Measurements from ENCODE around the gene SLC25A5.
A peak's percentile ranks its signal among the peaks of the same experiment; 100 is the strongest.
"Not testable (repeated sequence)": the region's sequence is repeated elsewhere in the genome, so short reads cannot be mapped to it uniquely, and the experiment has no call there.

Gene SLC25A5

GRCh38 chrX:119467842-119468550 is at the start of gene SLC25A5:
Gene SLC25A5, plus strand, starts transcription at chrX:119468444. Its CDS starts 72 bp downstream, at chrX:119468516.
- peak; percentile 68 for DNase-seq (ENCODE audit: low read depth)

DNA sequence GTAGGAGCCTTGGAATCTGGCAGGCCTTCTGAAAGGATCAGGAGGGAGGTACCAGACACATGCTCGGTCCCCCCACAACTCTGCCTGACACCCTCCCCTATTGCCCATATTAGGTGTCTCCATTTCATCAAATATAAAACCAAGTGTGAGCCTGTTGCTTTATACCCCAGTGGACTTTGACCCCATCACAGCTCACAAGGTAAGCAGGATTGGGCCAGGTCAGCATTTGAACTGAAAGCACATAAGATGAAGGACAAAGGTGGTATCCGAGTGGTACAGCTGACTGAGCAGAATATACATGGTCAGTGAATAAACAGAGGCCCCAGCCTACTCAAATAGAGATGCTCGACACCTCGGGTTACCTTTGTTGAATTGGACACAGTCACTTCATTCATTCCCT is 49.1 kb upstream of the SLC25A5 start:
- no peak for DNase-seq (ENCODE audit: low read depth)

DNA sequence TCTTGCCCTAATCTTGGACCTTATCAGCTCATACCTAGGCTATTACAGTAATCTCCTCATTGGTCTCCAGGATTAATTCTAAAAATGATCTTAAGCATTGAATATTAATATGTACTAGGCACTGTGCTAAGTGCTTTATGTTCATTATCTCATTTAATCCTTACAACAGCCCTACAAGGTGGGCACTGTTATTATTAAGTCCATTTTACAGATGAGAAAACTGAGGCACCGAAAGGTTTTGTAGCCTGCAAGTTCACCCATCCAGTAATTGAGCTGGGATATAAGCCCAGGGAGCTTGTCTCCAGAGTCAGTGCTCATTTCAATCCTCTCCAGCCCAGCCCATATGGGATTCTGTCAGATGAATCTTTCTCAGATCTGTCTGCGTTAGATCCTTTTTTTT is 48.3 kb upstream of the SLC25A5 start:
- DNase-seq (ENCODE audit: low read depth): no peak

- no peak for DNase-seq (ENCODE audit: low read depth)
Observed at GRCh38 chrX:119421016-119421705, 47.1 kb upstream of the SLC25A5 start.

DNA sequence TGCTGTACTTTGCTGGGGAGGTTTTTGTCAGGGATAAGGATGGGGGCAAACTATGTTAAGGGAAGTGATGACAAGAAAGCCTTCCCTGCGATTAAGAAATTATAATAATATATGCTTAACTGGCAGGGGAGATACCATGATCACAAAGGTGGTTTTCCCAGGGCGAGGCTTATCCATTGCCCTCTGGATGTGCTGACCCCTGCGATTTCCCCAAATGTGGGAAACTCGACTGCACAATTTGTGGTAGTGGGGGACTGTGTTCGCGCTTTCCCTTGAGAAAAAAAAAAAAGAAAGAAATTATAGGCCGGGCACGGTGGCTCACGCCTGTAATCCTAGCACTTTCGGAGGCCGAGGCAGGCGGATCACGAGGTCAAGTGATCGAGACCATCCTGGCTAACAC is 44.6 kb upstream of the SLC25A5 start:
- DNase-seq (ENCODE audit: low read depth): no peak

GRCh38 chrX:119424999-119425398 is 43.2 kb upstream of the SLC25A5 start:
- no peak for DNase-seq (ENCODE audit: low read depth)

- DNase-seq (ENCODE audit: low read depth): no peak
Observed at GRCh38 chrX:119427024-119427794, 41.0 kb upstream of the SLC25A5 start.

DNA sequence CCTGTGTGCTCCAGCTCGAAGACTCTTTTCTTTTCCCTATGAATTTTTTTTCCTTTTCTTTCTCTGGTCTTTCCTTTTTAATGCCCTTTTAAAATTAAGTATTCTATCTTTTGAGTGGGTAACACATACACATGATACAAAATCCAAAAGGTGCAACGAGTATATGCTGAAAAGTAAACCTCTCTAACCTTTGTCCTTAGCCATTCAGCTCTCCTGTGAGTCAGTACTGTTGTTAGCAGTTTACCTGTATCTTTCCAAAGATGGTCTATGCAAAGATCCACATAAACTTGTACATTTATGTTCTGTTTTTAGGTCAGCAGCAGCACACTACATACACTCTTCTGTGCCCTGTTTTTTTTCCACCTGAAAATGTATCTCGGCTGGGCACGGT is 40.5 kb upstream of the SLC25A5 start:
- DNase-seq (ENCODE audit: low read depth): no peak

DNA sequence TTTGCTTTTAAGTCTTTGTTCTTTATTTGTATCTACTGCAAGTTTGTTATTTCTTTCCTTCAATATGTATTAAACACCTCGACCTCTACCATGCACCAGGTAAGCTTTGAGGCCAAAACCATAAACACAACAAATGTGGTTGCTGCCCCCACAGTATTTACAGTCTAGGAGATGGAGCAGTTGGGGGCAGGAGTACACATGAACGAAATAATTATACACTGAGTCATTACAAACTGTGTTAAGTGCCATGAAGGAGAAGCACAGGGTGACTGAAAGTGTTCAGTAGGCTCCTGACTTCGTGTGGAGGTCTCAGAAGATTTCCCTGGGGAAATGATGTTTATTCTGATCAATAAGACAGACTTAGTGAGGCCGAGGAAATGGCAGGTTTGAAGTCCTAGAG is 38.8 kb upstream of the SLC25A5 start:
- no peak for DNase-seq (ENCODE audit: low read depth)

DNA sequence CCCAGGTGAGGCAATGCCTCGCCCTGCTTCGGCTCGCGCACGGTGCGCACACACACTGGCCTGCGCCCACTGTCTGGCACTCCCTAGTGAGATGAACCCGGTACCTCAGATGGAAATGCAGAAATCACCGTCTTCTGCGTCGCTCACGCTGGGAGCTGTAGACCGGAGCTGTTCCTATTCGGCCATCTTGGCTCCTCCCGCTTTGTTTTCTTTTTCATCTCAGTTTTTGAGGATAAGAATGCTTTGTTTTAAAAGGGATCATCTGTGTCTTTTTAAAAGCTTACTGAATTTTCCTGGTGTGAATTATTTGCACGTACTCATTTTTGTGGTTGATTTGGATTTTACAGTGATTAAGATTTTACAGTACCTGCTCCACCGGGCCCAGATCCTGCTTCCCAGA is 26.9 kb upstream of the SLC25A5 start:
- not testable (repeated sequence) for DNase-seq (ENCODE audit: low read depth)

GRCh38 chrX:119442286-119442685 is 26.0 kb upstream of the SLC25A5 start:
- DNase-seq (ENCODE audit: low read depth): no peak

- DNase-seq (ENCODE audit: low read depth): no peak
Observed at GRCh38 chrX:119453202-119453601, 15.0 kb upstream of the SLC25A5 start.

DNA sequence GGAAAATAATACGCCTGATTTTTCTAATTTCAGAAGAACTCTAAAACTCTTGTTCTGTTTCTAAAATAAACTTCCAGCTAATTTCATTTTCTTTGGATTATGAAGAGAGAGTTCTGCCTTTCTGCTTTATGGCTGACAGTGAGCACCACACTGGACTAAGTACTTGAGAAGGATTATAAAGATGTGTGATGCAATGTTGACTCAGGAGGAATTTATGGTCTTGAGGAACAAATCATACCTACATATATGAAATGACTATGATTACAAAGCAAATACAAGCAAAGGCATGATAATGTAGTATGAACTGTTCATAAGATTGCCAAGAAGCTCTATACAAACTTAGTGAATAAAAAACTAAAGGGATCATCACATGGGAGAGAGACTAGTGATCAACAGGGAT is 13.0 kb upstream of the SLC25A5 start:
- DNase-seq (ENCODE audit: low read depth): no peak

DNA sequence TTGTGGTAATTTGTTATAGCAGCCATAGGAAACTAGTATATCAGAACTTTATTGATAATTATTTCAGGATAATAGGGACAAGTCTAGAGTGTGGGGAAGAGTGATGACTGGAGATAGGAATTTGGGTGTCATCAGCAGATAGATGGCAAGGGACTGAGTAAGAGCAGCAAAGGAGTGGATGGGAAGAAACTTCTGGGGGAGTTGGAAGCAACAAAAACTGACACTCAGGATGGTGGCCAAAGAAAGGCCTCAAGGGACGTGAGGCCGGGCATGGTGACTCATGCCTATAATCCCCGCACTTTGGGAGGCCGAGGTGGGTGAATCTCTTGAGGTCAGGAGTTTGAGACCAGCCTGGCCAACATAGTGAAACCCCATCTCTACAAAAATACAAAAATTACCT is 9.1 kb upstream of the SLC25A5 start:
- no peak for DNase-seq (ENCODE audit: low read depth)

DNA sequence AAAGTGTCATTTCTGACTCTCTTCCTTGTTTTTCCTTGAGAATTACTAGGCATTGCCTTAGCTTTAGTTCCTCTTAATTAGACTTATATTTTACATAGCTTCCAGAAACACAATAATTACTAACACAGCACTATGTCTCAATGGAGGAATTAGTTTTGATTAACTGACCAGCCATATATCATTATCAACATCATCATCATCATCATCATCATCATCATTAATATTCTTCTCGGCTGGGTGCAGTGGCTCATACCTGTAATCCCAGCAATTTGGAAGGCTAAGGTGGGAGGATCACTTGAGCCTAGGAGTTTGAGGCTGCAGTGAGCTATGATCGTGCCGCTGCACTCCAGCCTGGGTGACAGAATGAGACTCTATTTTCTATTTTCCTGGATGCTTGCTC is 2.7 kb upstream of the SLC25A5 start:
- DNase-seq (ENCODE audit: low read depth): no peak

DNA sequence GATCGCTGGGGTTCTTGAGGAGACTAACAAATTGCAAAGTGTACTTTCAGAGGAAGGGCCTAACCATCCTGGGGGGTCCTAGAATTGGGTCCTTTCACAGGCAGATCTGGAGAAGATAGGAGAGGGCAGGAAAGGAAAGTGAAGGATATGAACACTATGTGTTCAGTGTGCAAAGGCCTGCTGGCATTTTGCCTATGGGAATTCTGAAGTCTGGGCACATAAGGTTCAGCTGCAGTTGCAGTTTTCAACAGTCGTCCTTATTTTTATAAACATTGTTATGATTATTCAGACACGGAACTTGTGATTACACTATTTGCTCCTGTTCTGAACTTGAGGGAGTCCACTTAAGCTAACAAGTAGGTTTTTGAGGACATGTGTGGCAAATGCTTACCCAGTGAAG is 1.3 kb upstream of the SLC25A5 start:
- DNase-seq (ENCODE audit: low read depth): no peak

DNA sequence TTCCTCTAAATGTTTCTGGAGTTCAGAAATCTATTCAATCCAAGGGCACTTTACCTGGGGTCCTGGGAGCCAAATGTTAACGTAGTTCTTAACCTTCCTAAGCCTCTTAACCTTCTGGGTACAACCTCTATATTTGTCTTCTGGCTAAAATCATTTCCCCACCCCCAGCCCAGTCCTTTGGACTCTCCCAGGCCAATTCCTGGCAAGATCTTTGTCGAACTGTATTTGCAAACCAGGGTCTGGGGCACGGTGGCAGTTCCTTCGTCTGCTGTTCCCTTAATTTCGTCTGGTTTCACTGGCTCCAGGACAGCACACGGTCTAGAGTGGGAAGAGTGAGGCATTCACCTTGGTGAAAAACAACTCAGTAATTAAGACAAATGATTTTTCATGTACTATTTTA is 811 bp upstream of the SLC25A5 start:
- DNase-seq (ENCODE audit: low read depth): no peak

DNA sequence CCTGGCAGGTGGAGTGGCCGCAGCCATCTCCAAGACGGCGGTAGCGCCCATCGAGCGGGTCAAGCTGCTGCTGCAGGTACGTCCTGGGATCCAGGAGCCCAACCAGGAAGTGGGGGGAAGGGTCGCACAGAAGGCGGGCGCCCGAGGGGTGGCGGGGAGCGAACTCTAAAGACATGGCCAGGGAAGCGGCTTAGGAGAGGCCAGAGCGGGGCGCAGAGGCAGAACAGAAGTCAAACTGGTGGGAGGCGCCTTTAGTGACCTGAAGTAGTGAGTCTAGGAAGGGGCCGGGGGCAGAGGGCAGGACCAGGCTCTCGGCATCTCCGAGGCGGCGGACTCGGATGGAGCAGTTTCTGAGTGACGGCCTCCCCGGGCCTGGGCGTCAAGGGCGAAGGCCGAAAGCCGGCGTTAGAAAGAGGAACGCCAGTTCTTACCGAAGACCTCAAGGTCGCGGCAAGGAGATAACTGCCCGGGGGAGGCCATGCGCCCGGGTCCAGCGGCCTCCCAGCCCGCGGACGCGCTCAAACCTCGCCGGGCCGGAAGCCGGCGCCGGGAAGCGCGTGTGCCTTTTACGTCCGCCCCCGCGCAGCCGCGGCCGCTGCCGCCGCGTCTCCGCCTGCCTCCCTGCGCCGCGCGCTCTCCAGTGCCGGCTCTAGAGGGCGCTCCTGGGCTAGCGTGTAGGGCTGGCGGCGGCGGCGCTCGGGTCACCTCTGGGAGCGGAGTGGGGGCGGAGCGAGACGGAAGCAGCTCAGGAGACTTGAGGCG is 488 bp downstream of the SLC25A5 start:
- DNase-seq (ENCODE audit: low read depth): peak; percentile 80

DNA sequence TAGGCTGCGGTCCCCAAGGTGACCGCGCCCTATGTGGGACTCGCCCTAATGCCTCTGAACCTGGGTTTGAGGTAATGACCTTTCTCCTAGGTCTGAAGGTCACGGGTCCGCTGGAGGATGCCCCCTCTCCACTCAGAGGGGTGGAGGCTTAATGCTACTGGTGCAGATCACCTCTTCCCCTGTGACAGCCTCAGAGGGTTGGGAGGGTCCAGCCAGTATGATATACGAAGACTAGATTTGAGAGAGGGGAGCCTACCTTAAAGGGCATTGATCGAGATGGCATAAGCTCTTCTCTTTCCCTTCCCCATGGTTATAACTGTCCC is 1.0 kb downstream of the SLC25A5 start:
- DNase-seq (ENCODE audit: low read depth): no peak

DNA sequence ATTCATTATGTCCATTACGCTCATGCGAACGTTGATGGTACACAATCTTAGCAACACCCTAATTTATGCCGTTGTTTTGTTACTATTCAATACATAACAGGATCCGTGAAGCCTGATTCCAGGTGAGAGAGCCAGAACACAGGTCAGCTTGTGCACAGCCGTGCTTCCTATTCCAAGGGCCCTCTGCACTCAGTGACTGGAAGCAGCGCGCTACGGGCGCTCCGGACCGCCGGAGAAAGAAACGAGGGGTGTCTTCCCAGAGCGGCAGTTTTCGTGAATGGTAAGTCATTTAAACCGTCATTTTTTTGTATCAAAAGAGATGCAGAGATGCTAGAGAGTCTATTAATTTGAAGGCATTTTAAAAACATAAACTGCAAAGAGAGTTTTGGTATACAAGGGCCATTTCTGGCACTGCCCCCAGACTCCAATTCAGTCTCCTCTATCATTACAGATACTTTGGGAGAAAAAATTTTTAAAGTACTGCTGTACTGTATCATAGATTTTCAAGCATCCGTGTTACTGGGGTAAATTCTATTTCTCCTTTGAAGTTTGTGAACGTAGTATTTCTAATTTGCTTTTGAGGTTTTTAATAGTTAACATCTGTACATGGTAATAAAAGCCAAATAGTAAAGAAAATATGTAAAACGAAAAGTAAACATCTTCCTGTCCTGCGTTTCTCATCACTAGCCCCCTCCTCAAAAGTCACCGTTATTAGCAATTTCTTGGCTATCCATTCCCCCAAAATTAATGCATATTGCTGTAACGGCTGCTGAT is 6.6 kb downstream of the SLC25A5 start:
- no peak for DNase-seq (ENCODE audit: low read depth)

GRCh38 chrX:119475389-119476101 is 7.3 kb downstream of the SLC25A5 start:
- DNase-seq (ENCODE audit: low read depth): no peak

Data from activated T-cell treated with anti-CD3 and anti-CD28 coated beads for 1 hour (primary cell).